ENCODE measurements around the gene LDLRAD4. TPM values are rescaled to one million over a fixed set of nuclear protein-coding genes. Genes with fewer than 3 reads are reported as not detected.
"Not testable (repeated sequence)": the region's sequence is repeated elsewhere in the genome, so short reads cannot be mapped to it uniquely, and the experiment has no call there.

The LDLRAD4 gene
- total RNA-seq, 4 donors from 2014 or later: 20.4 to 40.4 (median 35.3) TPM

GRCh38 chr18:13336841-13337240 is 118.3 kb downstream of the LDLRAD4 start:
- no peaks in the 10 kb centered on the region for H3K27me3 ChIP-seq
- peaks cover 0 to 10% (median 2%) of the 10 kb centered on the region in 4 donors for H3K9me3 ChIP-seq
- peaks cover 0 to 5% (median 0%) of the 10 kb centered on the region in 4 donors for H3K4me1 ChIP-seq
- H3K36me3 ChIP-seq: no peaks in the 10 kb centered on the region
- no peak for DNase-seq (ENCODE audit: extremely low spot score)
- 86% methylated on average over 4 of the region's 4 CpGs for WGBS
- no peak for TF ChIP-seq CTCF (IDR thresholded peaks at IDR 0.05)
- no peak for TF ChIP-seq POLR2AphosphoS5 (IDR thresholded peaks at IDR 0.05)
- no peak for TF ChIP-seq EP300 (IDR thresholded peaks at IDR 0.05)
- TF ChIP-seq POLR2A (IDR thresholded peaks at IDR 0.05; ENCODE audit: low read depth): no peak
- H3K27ac ChIP-seq (replicated peaks in 1 of 4): no peak overlapping the region
- intact Hi-C loops (cut with DNase I): no loop called here
- H3K4me3 ChIP-seq: no peak overlapping the region

DNA sequence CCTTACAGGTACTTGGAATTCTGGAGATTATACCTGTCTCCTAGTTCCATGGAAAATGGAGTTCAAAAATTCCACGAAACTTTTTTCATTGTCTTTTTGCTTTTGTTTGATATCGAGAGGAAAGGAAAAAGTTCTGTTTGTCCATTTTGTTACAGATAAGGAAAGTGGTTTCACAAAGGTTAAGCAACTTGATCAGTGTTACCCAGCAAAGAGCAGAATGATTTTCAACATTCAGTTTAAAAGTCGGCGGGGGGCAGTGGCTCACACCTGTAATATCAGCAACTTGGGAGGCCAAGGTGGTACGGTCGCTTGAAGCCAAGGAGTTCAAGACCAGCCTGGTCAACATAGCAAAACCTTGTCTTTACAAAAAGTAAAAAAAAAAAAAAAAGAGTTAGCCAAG is 118.8 kb downstream of the LDLRAD4 start:
- Histone ChIP-seq H3K36me3 (no peaks in the 10 kb centered on the region), H3K4me3 (no peak overlapping the region), H3K27ac (replicated peaks in 1 of 4) (no peak overlapping the region), H3K27me3 (no peaks in the 10 kb centered on the region), H3K4me1 (peaks cover 0 to 5% (median 0%) of the 10 kb centered on the region in 4 donors), H3K9me3 (peaks cover 0 to 13% (median 3%) of the 10 kb centered on the region in 4 donors)
- DNase-seq (ENCODE audit: extremely low spot score): no peak
- WGBS: 94% methylated on average over 6 of the region's 6 CpGs
- TF ChIP-seq POLR2A (IDR thresholded peaks at IDR 0.05; ENCODE audit: low read depth): no peak
- TF ChIP-seq CTCF (IDR thresholded peaks at IDR 0.05): no peak
- no peak for TF ChIP-seq EP300 (IDR thresholded peaks at IDR 0.05)
- no peak for TF ChIP-seq POLR2AphosphoS5 (IDR thresholded peaks at IDR 0.05)
- intact Hi-C loops (cut with DNase I): no loop called here

DNA sequence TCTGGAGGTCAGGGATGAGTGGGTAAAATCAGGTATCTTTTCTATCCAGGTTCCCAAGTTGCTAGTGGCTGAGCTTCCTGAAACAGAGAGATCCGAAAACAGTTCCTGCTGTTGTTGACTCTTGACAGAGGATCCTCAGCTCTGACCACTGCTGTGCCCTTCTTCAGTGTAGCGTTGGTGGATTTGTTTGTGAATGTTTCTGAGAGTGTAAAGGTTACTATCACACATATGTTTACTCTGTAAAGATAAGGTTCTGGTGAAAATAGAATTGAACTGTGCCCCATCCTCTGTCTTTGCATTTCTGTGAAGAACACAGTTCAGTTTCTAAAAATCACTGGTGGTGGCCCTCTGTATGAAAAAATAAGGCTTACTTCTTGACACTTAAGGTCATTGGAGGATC is 119.8 kb downstream of the LDLRAD4 start:
- WGBS: 92% methylated on average over 2 of the region's 2 CpGs
- intact Hi-C loops (cut with DNase I): no loop called here
- no peaks in the 10 kb centered on the region for H3K36me3 ChIP-seq
- no peak overlapping the region for H3K27ac ChIP-seq (replicated peaks in 1 of 4)
- H3K27me3 ChIP-seq: no peaks in the 10 kb centered on the region
- peaks cover 0 to 13% (median 3%) of the 10 kb centered on the region in 4 donors for H3K9me3 ChIP-seq
- H3K4me1 ChIP-seq: peaks cover 0 to 5% (median 0%) of the 10 kb centered on the region in 4 donors
- no peak overlapping the region for H3K4me3 ChIP-seq
- TF ChIP-seq POLR2AphosphoS5 (IDR thresholded peaks at IDR 0.05) (no peak), EP300 (IDR thresholded peaks at IDR 0.05) (no peak), CTCF (IDR thresholded peaks at IDR 0.05) (no peak), POLR2A (IDR thresholded peaks at IDR 0.05; ENCODE audit: low read depth) (no peak)
- no peak for DNase-seq (ENCODE audit: extremely low spot score)

DNA sequence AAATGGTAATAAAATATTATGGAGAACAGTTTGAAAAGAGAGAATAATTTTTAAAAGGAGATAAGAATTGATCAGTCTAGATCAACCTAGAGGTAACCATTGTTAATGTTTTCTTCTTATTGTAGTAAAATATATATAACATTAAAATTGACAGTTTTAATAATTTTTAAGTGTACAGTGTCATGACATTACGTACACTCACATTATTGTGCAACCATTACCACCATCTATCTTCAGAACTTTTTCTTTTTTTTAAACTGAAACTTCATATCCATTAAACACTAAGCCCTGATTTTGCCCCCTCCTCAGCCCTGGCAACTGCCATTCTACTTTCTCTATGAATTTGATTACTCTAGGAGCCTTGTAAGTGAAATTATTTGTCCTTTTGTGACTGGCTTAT is 121.1 kb downstream of the LDLRAD4 start:
- H3K36me3 ChIP-seq: no peaks in the 10 kb centered on the region
- no peak overlapping the region for H3K4me3 ChIP-seq
- TF ChIP-seq POLR2AphosphoS5 (IDR thresholded peaks at IDR 0.05) (no peak), POLR2A (IDR thresholded peaks at IDR 0.05; ENCODE audit: low read depth) (no peak), CTCF (IDR thresholded peaks at IDR 0.05) (no peak), EP300 (IDR thresholded peaks at IDR 0.05) (no peak)
- H3K27me3 ChIP-seq: no peaks in the 10 kb centered on the region
- peaks cover 0 to 5% (median 0%) of the 10 kb centered on the region in 4 donors for H3K4me1 ChIP-seq
- H3K27ac ChIP-seq (replicated peaks in 1 of 4): no peak overlapping the region
- no peak for DNase-seq (ENCODE audit: extremely low spot score)
- H3K9me3 ChIP-seq: peaks cover 0 to 13% (median 3%) of the 10 kb centered on the region in 4 donors
- intact Hi-C loops (cut with DNase I): no loop called here
- 88% methylated on average over 1 of the region's 1 CpG for WGBS

- H3K4me1 ChIP-seq; H3K27ac ChIP-seq (replicated peaks in 1 of 4); H3K4me3 ChIP-seq; H3K27me3 ChIP-seq; intact Hi-C loops (cut with DNase I); DNase-seq (ENCODE audit: extremely low spot score); H3K36me3 ChIP-seq: not testable (repeated sequence)
- H3K9me3 ChIP-seq: peaks cover 0 to 16% (median 7%) of the 10 kb centered on the region in 4 donors
Observed at GRCh38 chr18:13346449-13346848, 127.9 kb downstream of the LDLRAD4 start.
